Body of pancreas (tissue), 4 donors: ENCODE measurements around the gene SETD7.

ENCODE experiments used
- CTCF ChIP-seq, 7 experiments: fragments of 450-650 bp in 4 of 7; fragments of 200-600 bp in 3 of 7; sonication (generic) in 3 of 7; IDR thresholded peaks; one replicate each; pipeline ENCODE4 v1.5.1; 2016 to 2019; ENCODE audit warnings: antibody characterized with exemption in 7 of 7
- POLR2A ChIP-seq, 3 donors: fragments of 450-650 bp; IDR thresholded peaks; one replicate each; pipeline ENCODE4 v1.6.1; 2016; ENCODE audit warnings: antibody characterized with exemption in 3 of 3, mild to moderate bottlenecking in 2 of 3

DNA sequence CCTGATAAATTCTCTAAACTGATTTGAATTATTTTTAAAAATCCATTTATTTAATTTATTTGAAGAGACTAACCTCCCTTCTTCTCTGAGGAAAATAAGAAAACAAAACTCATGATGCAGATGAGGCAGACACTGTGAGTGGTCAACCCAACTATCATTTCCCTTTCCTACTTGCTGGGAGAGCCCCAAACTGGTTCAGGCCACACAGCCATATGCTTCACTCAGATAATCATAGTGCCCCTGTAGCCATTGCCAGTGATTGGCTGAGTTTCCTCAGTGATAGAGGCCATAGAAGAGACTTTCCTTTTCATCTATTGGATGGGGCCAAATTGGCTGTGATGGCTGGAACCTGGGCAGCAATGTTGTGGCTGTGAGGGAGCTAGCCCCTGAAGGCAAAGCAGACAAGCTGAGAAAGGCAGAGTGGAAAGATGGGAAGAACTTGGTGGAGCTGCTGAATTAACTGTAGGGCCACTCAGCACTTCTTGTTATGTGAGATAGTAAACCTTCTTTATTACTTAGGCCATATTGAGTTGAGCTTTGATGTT lies 52.3 kb downstream of the SETD7 start:
- TF ChIP-seq POLR2A (IDR thresholded peaks at IDR 0.05) (no peak), CTCF (IDR thresholded peaks at IDR 0.05) (no peak)
